MCF 10A (cell line): ENCODE measurements around the gene UMODL1. TPM values are rescaled to one million over a fixed set of nuclear protein-coding genes. Genes with fewer than 3 reads are reported as not detected.

ENCODE experiments used
- BruUV-seq: library from RNA; stranded (reverse); fragments of 400-500 nt; replicated peaks from 2 replicates; lab custom pipeline; 2021; lab: Mats Ljungman, UMichigan
- CTCF ChIA-PET: fragments of 300-600 bp; sonication (Branson Sonifier 250); formaldehyde crosslinking; extraction: SDS; loops from one replicate; lab custom pipeline; 2021; ENCODE audit warnings: antibody characterized with exemption, inconsistent platforms; lab: Yijun Ruan, JAX
- POLR2A ChIA-PET: fragments of 300-600, 350-650 bp; sonication (Branson Sonifier 250); formaldehyde crosslinking; extraction: SDS; loops from one replicate; lab custom pipeline; 2020; ENCODE audit warnings: antibody characterized with exemption, inconsistent platforms; lab: Yijun Ruan, JAX
- DNase-seq: peaks from one replicate; pipeline ENCODE4 v3.0.0-alpha.2; 2018; ENCODE audit not compliant: unreplicated experiment
- H3K27ac Mint-ChIP-seq: one replicate; pipeline ENCODE4 v1.8.0; 2022; ENCODE audit warnings: mild to moderate bottlenecking, low read depth, mixed read lengths; ENCODE audit not compliant: unreplicated experiment
- H3K27me3 Mint-ChIP-seq: one replicate; pipeline ENCODE4 v1.8.0; 2022; ENCODE audit warnings: mixed read lengths; ENCODE audit not compliant: insufficient read depth, unreplicated experiment
- H3K36me3 Mint-ChIP-seq: one replicate; pipeline ENCODE4 v1.8.0; 2022; ENCODE audit warnings: mild to moderate bottlenecking, moderate library complexity, mixed read lengths; ENCODE audit not compliant: insufficient read depth, unreplicated experiment
- H3K4me1 Mint-ChIP-seq: one replicate; pipeline ENCODE4 v1.8.0; 2022; ENCODE audit warnings: mixed read lengths; ENCODE audit not compliant: insufficient read depth, unreplicated experiment
- H3K4me3 Mint-ChIP-seq: one replicate; pipeline ENCODE4 v1.8.0; 2022; ENCODE audit warnings: mild to moderate bottlenecking, moderate library complexity, mixed read lengths; ENCODE audit not compliant: unreplicated experiment
- H3K9me3 Mint-ChIP-seq: one replicate; pipeline ENCODE4 v1.8.0; 2022; ENCODE audit warnings: mixed read lengths; ENCODE audit not compliant: unreplicated experiment
- CTCF ChIP-seq: fragments of 200-600 bp; IDR thresholded peaks from one replicate; pipeline ENCODE4 v1.8.0; 2022; ENCODE audit warnings: antibody characterized with exemption, mild to moderate bottlenecking; ENCODE audit not compliant: unreplicated experiment
- intact Hi-C: fragments of 100-400 bp; cut with micrococcal nuclease; formaldehyde crosslinking; loops from 2 replicates; pipeline ENCODE4 v1.14.1; 2022
- total RNA-seq: library from RNA; stranded (reverse); gene quantifications from 2 replicates; pipeline ENCODE4 v1.2.3, GENCODE V29; 2022

UMODL1 gene
- total RNA-seq, 1 experiment from 2014 or later, result not detected

DNA sequence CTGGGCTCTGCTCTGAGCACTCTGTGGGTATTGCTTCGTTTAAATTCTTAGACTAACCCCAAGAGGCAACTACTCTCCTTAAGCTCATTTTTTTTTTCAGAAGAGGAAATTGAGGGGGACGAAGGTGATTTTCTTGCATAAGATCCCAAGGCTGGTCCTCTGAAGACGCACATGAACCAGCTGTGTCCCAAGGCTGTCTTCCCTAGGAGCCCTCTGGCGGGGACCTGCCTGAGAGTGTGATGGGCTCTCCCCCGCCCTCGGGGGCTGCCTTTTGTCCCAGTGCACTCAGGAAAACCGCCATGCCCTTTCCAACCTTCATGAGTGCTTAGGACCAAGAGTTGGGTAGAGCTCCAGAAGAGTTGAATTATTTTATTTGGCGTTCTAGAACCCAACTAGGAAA is 21.7 kb downstream of the UMODL1 start:
- BruUV-seq, result no TSS peak
- no peak for DNase-seq
- POLR2A ChIA-PET, result no interaction called here
- no peak overlapping the region for H3K4me3 Mint-ChIP-seq
- H3K9me3 Mint-ChIP-seq, result no peaks in the 10 kb centered on the region
- no peak overlapping the region for H3K27ac Mint-ChIP-seq
- CTCF ChIA-PET, result interaction anchor here (0.6 to 2.8 kb wide), 5 partner anchors 15 to 50 kb away, joined by 3 to 11 read pairs (median 3); no protein-coding TSS in a partner anchor
- peaks cover 18% of the 10 kb centered on the region for H3K27me3 Mint-ChIP-seq
- H3K36me3 Mint-ChIP-seq, result no peaks in the 10 kb centered on the region
- peaks cover under 1% of the 10 kb centered on the region for H3K4me1 Mint-ChIP-seq
- TF ChIP-seq CTCF, result no peak
- intact Hi-C loops, result no loop called here

DNA sequence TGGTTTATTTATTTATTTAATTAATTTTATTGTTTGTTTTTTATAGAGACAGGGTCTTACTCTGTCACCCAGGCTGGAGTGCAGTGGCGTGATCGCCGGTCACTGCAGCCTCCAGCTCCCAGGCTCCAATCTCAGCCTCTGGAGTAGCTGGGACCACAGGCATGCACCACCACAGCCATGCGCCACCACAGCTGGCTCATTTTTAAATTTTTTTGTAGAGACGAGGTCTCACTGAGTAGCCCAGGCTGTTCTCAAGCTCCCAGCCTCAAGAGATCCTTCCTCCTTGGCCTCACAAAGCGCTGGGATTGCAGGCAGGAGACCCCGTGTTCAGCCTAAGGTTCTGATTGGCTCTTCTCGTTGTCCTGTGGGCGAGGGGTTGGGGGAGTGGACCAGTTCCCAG is 22.1 kb downstream of the UMODL1 start:
- no peaks in the 10 kb centered on the region for H3K36me3 Mint-ChIP-seq
- intact Hi-C loops, result no loop called here
- H3K4me3 Mint-ChIP-seq, result no peak overlapping the region
- H3K27ac Mint-ChIP-seq, result no peak overlapping the region
- CTCF ChIA-PET, result interaction anchor here (1.0 to 2.8 kb wide), 2 partner anchors 15 to 22 kb away, joined by 3 to 11 read pairs; no protein-coding TSS in a partner anchor
- POLR2A ChIA-PET, result no interaction called here
- TF ChIP-seq CTCF, result no peak
- BruUV-seq, result no TSS peak
- no peaks in the 10 kb centered on the region for H3K9me3 Mint-ChIP-seq
- peaks cover 5% of the 10 kb centered on the region for H3K4me1 Mint-ChIP-seq
- H3K27me3 Mint-ChIP-seq, result peaks cover 18% of the 10 kb centered on the region
- DNase-seq, result no peak

GRCh38 chr21:42093991-42094421 is 22.9 kb downstream of the UMODL1 start:
- H3K9me3 Mint-ChIP-seq, result no peaks in the 10 kb centered on the region
- DNase-seq, result peak; percentile 77
- H3K4me1 Mint-ChIP-seq, result peaks cover 6% of the 10 kb centered on the region
- H3K36me3 Mint-ChIP-seq, result no peaks in the 10 kb centered on the region
- TF ChIP-seq CTCF, result no peak
- intact Hi-C loops, result no loop called here
- no TSS peak for BruUV-seq
- ChIA-PET CTCF (no interaction called here), POLR2A (interaction anchor here (0.6 kb wide), 1 partner anchor 9 kb away, joined by 3 read pairs; no protein-coding TSS in a partner anchor)
- H3K27ac Mint-ChIP-seq, result peak overlapping the region; percentile 35
- no peak overlapping the region for H3K4me3 Mint-ChIP-seq
- H3K27me3 Mint-ChIP-seq, result peaks cover 18% of the 10 kb centered on the region

DNA sequence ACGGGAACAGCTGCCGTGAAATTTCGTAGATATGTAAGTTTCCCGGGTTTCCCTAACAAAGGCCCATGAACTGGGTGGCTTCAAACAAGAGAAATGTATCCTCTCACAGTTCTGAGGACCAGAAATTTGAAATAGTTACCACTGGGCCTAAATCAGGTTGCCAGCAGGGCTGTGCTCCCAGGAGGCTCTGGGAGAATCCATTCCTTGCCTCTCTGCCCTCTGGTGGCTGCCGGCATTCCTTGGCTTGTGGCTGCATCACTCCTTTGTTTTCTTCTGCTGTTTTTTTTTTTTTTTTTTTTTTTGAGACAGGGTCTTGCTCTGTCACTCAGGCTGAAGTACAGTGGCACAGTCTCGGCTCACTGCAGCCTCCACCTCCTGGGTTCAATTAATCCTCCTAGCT is 23.7 kb downstream of the UMODL1 start:
- intact Hi-C loops, result no loop called here
- CTCF ChIA-PET, result interaction anchor here (0.7 to 4.0 kb wide), 3 partner anchors 13 to 733 kb away, joined by 3 to 28 read pairs (median 3); no protein-coding TSS in a partner anchor

More for the DNA sequence above, 23.7 kb downstream of the UMODL1 start:
- Mint-ChIP-seq H3K4me3 (no peak overlapping the region), H3K27ac (no peak overlapping the region), H3K36me3 (no peaks in the 10 kb centered on the region), H3K27me3 (peaks cover 18% of the 10 kb centered on the region), H3K9me3 (no peaks in the 10 kb centered on the region), H3K4me1 (peaks cover 6% of the 10 kb centered on the region)
- TF ChIP-seq CTCF, result no peak
- DNase-seq, result no peak
- POLR2A ChIA-PET, result interaction anchor here (1.2 kb wide), 1 partner anchor 13 kb away, joined by 4 read pairs; no protein-coding TSS in a partner anchor
- BruUV-seq, result no TSS peak
